ENCODE data around the gene MAPK8IP3. TPM values are rescaled to one million over a fixed set of nuclear protein-coding genes. Genes with fewer than 3 reads are reported as not detected.

The MAPK8IP3 gene
- total and polyA plus RNA-seq, 9 of the 15 experiments (the other 6 are each of a cell fraction or from before 2014, with no cell fraction given), result 0.17 to 58.7 (median 16.7) TPM

DNA sequence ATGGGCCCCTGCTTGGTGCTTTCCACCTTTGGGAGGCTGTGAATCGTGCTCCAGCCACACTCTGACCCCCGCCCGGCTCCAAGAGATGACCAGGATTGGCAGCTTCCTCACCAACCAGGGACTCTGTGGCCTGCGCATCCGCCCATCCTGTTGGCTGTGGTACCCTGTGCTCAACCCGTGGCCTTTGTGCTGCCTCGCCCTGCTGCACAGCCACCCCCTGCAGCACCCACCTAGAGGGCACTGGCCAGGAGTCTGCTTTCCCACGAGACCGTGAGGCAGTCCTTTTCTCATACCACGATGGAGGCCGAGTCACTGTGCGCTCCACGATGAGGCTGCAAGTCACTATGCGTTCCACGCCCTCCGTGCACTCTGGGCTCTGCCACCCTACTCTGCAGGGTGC is 46.0 kb downstream of the MAPK8IP3 start:
- TF ChIP-seq, protein P1, sequence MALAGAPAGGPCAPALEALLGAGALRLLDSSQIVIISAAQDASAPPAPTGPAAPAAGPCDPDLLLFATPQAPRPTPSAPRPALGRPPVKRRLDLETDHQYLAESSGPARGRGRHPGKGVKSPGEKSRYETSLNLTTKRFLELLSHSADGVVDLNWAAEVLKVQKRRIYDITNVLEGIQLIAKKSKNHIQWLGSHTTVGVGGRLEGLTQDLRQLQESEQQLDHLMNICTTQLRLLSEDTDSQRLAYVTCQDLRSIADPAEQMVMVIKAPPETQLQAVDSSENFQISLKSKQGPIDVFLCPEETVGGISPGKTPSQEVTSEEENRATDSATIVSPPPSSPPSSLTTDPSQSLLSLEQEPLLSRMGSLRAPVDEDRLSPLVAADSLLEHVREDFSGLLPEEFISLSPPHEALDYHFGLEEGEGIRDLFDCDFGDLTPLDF (CRISPR knock-in tag; IDR thresholded peaks at IDR 0.05), result no peak
- 0 out of 2 replicates have a peak, but pooled peaks have one; percentile 17 for TF ChIP-seq POLR2G (IDR thresholded peaks at IDR 0.05; ENCODE audit: low read depth, low read length)
- TF ChIP-seq, protein P2, sequence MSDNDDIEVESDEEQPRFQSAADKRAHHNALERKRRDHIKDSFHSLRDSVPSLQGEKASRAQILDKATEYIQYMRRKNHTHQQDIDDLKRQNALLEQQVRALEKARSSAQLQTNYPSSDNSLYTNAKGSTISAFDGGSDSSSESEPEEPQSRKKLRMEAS (CRISPR knock-in tag; IDR thresholded peaks at IDR 0.05), result no peak
- in situ Hi-C loops (cut with MboI) (no loop called here), intact Hi-C loops (cut with micrococcal nuclease) (no loop called here)
- no peaks in the 10 kb centered on the region for H4K20me1 ChIP-seq (replicated peaks; ENCODE audit: control insufficient read depth, insufficient read depth, low read length)
- no peaks in the 10 kb centered on the region for H3K27me3 ChIP-seq (ENCODE audit: control insufficient read depth in 2 of 2, insufficient read depth in 2 of 2, low read length in 2 of 2)
- CTCF ChIA-PET (ENCODE audit: low intra/inter-chr PET ratio), result no interaction called here
- H3K9me3 ChIP-seq (replicated peaks; ENCODE audit: control insufficient read depth, insufficient read depth, low read depth, low read length), result no peaks in the 10 kb centered on the region
- WGBS (ENCODE audit: insufficient coverage, low coverage, missing lambda C conversion rate), result 97% methylated on average over 15 of the region's 16 CpGs
- H3K27ac ChIP-seq (ENCODE audit: extremely low read depth, low read depth, low read length), result no peak overlapping the region
- no peak for ATAC-seq
- H3K36me3 ChIP-seq (ENCODE audit: control insufficient read depth, insufficient read depth, low read length), result peaks cover 44% of the 10 kb centered on the region; the same call in 2 of the 3 replicates
- no peaks in the 10 kb centered on the region for H3K79me2 ChIP-seq (ENCODE audit: control insufficient read depth, insufficient read depth, low read length)
- no peak overlapping the region for H2AFZ ChIP-seq (ENCODE audit: low read depth, low read length)
- no peak for FAIRE-seq
- no peak overlapping the region; a peak in 1 of 4 replicates for H3K9ac ChIP-seq (ENCODE audit: insufficient read depth in 1 of 2, low read depth in 2 of 2, low read length in 2 of 2)
- H3K4me1 ChIP-seq (replicated peaks in 1 of 2; ENCODE audit: control insufficient read depth in 2 of 2, insufficient read depth in 2 of 2, low read length in 2 of 2), result peaks cover 0 to 3% of the 10 kb centered on the region in 2 experiments; a peak in 1 of 5 replicates
- no TSS peak for BruUV-seq (replicated peaks)
- DNase-seq (ENCODE audit: extremely low read depth in 1 of 4, low spot score in 3 of 4), result no peak
- H3K4me2 ChIP-seq (ENCODE audit: insufficient read depth, low read length), result no peak overlapping the region
- no peak overlapping the region for H3K4me3 ChIP-seq
- POLR2A ChIA-PET, result no interaction called here
- peaks cover 3% of the 10 kb centered on the region for H3K9me1 ChIP-seq (ENCODE audit: control insufficient read depth, insufficient read depth, low read length)

DNA sequence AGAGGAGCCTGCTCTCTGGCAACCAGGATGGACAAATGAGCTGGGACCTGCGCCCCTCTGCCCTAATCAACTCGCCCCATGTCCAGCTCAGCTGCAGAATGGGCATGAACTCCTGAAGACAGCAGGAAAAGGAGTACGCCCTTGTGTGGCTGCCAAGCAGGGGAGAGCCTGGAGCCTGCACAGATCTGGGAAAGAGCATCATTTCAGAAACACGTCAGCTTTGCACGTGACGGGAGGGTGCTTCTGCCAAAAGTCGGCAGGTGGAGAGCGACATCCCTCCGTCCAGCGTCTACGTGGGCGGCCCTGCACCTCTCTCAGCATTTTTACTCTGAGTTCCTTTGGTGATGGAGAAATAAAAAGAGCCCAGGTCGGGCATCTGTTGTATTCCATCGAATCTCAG is 46.9 kb downstream of the MAPK8IP3 start:
- Histone ChIP-seq H3K9me3 (replicated peaks; ENCODE audit: control insufficient read depth, insufficient read depth, low read depth, low read length) (no peaks in the 10 kb centered on the region), H4K20me1 (replicated peaks; ENCODE audit: control insufficient read depth, insufficient read depth, low read length) (no peaks in the 10 kb centered on the region), H3K79me2 (ENCODE audit: control insufficient read depth, insufficient read depth, low read length) (no peaks in the 10 kb centered on the region), H3K4me1 (replicated peaks in 1 of 2; ENCODE audit: control insufficient read depth in 2 of 2, insufficient read depth in 2 of 2, low read length in 2 of 2) (peaks cover 0 to 9% of the 10 kb centered on the region in 2 experiments; a peak in 1 of 5 replicates), H2AFZ (ENCODE audit: low read depth, low read length) (no peak overlapping the region), H3K4me2 (ENCODE audit: insufficient read depth, low read length) (no peak overlapping the region), H3K9ac (ENCODE audit: insufficient read depth in 1 of 2, low read depth in 2 of 2, low read length in 2 of 2) (peak overlapping the region in 1 of 2 experiments; percentile 28; a peak in 1 of 4 replicates), H3K27me3 (ENCODE audit: control insufficient read depth in 2 of 2, insufficient read depth in 2 of 2, low read length in 2 of 2) (no peaks in the 10 kb centered on the region), H3K4me3 (no peak overlapping the region), H3K27ac (ENCODE audit: extremely low read depth, low read depth, low read length) (no peak overlapping the region), H3K9me1 (ENCODE audit: control insufficient read depth, insufficient read depth, low read length) (peaks cover 3% of the 10 kb centered on the region), H3K36me3 (ENCODE audit: control insufficient read depth, insufficient read depth, low read length) (peaks cover 39% of the 10 kb centered on the region; the same call in 2 of the 3 replicates)
- DNase-seq (ENCODE audit: extremely low read depth in 1 of 4, low spot score in 3 of 4) (no peak), FAIRE-seq (no peak), ATAC-seq (no peak)
- BruUV-seq (replicated peaks), result no TSS peak
- ChIA-PET CTCF (ENCODE audit: low intra/inter-chr PET ratio) (no interaction called here), POLR2A (no interaction called here)
- in situ Hi-C loops (cut with MboI), result no loop called here
- WGBS (ENCODE audit: insufficient coverage, low coverage, missing lambda C conversion rate), result 96% methylated on average over 14 of the region's 14 CpGs
- intact Hi-C loops (cut with micrococcal nuclease), result no loop called here
- TF ChIP-seq MAFK (IDR thresholded peaks at IDR 0.05; ENCODE audit: low read length) (no peak), ZNF551 (CRISPR knock-in tag; IDR thresholded peaks at IDR 0.05) (no peak), DMBX1 (CRISPR knock-in tag; IDR thresholded peaks at IDR 0.05; ENCODE audit: borderline replicate concordance) (no peak), ESRRA (IDR thresholded peaks at IDR 0.05; ENCODE audit: borderline replicate concordance, low read depth) (no peak), NEUROD1 (IDR thresholded peaks at IDR 0.05; ENCODE audit: borderline replicate concordance, low read depth, low read length, partially characterized antibody) (no peak), SP1 (CRISPR knock-in tag; IDR thresholded peaks at IDR 0.05) (no peak), DPF2 (IDR thresholded peaks at IDR 0.05) (no peak), BCL6 (CRISPR knock-in tag; IDR thresholded peaks at IDR 0.05) (no peak), CBX5 (IDR thresholded peaks at IDR 0.05; ENCODE audit: borderline replicate concordance, low read depth) (no peak), POLR3G (IDR thresholded peaks at IDR 0.05; ENCODE audit: extremely low read depth, insufficient read length, insufficient replicate concordance) (no peak), PHF8 (IDR thresholded peaks at IDR 0.05; ENCODE audit: borderline replicate concordance, low read length) (no peak), SOX6 (IDR thresholded peaks at IDR 0.05) (no peak)
- TF ChIP-seq, protein P3, sequence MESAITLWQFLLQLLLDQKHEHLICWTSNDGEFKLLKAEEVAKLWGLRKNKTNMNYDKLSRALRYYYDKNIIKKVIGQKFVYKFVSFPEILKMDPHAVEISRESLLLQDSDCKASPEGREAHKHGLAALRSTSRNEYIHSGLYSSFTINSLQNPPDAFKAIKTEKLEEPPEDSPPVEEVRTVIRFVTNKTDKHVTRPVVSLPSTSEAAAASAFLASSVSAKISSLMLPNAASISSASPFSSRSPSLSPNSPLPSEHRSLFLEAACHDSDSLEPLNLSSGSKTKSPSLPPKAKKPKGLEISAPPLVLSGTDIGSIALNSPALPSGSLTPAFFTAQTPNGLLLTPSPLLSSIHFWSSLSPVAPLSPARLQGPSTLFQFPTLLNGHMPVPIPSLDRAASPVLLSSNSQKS (CRISPR knock-in tag; IDR thresholded peaks at IDR 0.05), result no peak
